ENCODE measurements around the gene FKBP15.

GRCh38 chr9:113138760-113139159 is 82.3 kb downstream of the FKBP15 start:
- TF ChIP-seq CTCF (IDR thresholded peaks at IDR 0.05; ENCODE audit: borderline replicate concordance, extremely low read depth, low read length, poor library complexity, severe bottlenecking) (no peak), EZH2 (IDR thresholded peaks at IDR 0.05; ENCODE audit: borderline replicate concordance, low read depth, low read length, severe bottlenecking) (no peak)

All from DND-41 (cell line).